HG02981 (cell line): ENCODE results near the gene NT5M.

Experiments
- ATAC-seq: cut with Tn5 transposase; IDR thresholded peaks from one replicate; pipeline ENCODE4 v1.9.1; 2021; ENCODE audit warnings: mild to moderate bottlenecking, moderate library complexity; ENCODE audit not compliant: unreplicated experiment

The NT5M gene

DNA sequence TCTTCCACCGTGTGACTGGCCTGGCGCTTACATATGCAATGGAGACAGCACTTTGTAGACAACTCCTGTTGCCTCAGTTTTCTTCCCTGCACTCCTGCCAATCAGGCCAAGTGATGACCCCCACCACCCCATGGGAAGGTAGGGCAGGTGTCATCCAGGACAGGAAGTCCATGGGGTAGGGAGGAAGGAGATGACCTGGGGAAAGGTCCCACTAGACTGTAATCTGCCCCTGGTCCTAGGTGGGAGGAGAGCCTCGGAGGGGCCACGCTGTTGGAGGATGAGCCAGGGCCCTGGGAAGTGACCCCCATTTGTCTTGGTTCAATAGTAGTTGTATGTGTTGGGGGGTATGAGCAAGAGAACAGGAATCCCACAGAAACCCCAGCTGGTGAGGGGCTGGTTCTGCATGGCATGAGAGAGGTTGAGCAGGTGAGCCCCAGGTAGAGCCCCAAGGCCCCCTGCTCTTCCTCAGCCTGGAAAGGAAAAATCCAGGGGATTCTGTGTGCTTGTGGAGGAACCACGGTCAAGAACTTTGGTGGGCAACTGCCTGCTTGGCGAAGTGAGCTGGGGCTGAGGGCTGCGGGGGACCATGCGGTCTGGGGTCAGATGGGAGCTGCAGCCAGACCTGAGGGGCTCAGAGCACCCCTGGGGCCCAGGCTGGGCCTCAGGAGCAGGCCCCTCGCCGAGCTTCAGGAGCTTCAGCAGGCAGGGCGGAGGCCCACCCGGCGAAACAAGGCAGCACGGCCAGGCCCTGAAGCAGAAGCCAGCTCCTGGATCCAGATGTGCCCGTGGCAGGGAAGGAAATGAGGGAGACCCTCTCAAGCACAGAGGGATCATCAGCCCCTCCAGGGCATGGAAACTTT, 50.7 kb downstream of the NT5M start:
- ATAC-seq, result no peak

DNA sequence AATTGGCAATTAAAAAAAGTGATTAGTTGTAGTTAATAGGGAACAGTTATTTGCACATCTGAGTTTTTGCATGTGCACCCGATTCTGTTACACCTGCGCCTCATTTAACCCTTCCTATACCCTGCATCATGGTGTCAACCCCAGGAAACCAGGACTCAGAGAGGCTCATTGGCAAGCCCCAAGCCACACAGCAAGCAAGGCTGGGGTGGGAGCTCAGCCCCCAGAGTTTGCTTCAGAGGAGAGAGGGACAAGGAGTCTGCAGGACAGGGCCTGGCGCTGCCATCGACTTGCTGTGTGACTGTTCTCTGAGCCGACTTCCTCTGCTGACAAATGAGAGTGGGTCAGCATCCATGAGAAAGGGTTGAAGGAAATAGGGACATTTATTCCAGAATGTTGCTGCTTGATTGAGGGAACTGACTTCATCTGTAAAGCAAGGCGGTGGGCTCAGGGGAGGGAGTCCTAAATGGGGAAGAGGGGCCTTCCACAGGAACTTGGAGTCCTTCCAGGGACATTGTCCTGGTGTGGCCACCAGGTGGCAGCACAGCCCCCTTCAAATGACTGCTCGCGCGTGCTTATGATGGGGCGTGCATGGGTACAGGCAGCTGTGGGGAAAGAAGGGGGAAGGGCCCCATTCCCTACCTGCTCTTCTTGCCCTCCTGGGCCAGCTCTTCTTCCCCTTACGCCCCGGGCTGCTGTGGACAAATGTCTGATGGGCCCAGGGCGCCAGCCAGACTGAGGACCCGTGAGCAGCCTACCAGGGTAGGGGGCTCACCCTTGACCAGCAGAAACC, 51.6 kb downstream of the NT5M start:
- ATAC-seq, result no peak

DNA sequence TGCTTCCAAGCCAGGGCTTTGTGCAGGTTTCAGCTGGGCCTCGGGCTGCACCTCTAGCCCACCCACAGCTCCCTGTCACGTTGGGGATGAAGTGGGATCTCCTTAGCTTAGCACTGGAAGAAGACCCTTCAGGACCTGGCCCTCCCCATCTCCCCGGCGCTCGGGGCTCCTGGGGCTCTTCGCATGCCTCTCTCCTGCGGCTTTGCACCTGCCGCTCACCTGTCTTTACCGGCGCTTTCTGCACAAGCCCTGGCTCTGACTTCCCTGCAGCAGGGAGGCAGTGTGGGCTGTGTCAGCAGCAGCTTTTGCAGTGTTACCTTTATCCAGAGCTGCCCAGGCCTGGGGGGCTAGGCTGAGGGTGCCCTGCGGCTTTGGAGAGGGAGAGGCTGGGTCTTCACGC, 52.3 kb downstream of the NT5M start:
- ATAC-seq, result no peak

DNA sequence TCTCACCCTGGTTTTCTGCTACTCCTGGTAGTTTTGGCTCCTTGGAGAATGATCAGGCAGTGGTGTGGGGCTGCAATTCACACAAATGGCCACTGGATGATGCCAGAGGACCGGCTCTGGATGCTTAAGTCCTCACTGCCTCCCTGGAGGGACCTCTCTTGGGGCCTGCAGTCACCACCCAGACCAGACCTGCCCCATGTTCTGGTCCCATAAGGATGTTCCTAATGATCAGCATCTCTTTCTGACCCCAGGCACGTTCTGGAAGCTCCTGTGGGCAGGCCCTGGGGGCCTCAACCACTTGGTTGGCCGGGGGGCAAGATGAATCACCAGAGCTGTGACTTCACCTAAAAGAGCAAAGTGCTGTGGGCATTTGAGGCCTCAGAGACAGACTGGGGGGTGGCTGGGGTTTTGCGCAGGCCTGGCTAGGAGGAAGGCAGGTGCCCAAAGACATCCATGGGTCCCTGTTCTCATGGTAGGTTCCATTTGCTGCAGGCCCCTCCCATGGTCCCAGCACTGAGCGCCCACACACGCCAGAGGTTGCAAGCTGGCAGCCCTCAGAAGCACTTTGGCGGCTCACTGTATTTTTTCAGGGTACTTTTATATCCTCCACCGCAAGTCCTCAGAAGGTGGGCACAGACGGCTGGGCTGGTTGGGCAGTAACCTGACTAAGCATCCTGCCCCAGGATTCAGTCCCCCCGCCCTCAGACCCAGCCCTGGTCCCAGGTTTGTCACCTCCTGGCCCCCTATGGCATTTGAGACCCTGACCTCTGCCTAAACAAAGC, 53.2 kb downstream of the NT5M start:
- no peak for ATAC-seq

DNA sequence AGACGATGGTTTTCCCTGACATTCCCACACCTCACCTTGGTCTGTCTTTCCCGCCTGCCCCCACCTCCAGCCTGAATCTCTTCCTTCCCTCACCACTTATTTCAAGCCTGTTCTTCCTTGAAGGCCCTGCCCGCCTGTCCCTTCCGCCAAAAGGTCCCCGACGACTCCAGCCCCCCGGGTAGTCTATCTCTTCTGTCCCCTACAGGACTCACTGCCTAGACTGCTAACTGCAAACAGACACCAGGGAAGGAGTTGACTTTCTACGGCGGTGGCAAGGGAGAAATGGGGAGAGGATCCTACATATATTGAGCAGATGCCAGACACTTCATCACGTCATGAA, 53.7 kb downstream of the NT5M start:
- ATAC-seq, result no peak

DNA sequence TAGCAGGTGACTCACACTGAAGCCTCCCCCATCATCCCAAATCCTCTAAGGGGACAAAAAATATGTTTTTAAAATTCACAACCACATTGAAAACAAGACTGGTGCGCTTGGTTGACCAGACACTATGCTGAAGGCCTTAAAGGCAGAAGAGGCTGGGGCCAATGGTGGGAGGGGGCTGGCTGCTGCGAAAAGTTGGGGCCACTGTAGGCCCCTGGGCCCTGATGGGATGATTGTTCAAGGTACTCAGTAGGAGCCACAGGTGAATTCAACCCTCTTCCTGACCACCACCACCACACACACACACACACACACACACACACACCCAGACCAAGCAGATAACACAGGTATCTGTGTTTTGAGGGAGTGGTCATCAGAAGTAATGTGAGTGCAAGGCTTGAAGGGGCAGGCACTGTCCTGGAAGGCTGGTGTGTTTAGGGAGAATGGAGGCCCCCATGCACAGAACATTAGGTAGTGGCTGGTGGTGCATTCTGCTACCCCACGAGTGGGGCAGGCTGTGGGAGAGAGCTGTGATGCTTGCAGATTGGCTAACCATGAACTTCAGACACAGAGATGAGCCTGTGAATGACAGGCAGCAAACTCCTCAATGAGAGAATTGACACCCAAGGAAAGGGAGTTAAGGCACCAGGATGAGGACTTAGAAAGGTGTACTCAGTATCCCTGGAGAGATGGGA, 55.0 kb downstream of the NT5M start:
- ATAC-seq, result no peak

DNA sequence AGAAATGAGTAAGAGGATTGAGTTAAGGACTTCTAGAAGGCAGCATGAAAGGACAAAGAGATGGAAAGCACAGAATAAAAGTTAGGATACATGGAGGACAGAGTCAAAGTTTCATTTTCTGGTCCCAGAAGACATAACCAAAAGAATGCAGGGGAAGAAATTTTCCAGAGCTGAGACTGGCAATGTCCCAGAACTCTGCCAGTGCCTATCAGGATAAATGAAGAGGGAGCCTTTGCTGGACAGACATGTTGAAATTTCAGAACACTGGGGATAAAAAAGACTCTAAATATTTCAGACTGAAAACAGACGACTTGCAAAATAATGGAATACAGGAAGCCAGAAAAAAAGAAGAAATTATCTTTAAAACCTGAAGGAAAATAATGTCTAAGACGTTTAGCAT, 55.7 kb downstream of the NT5M start:
- no peak for ATAC-seq

DNA sequence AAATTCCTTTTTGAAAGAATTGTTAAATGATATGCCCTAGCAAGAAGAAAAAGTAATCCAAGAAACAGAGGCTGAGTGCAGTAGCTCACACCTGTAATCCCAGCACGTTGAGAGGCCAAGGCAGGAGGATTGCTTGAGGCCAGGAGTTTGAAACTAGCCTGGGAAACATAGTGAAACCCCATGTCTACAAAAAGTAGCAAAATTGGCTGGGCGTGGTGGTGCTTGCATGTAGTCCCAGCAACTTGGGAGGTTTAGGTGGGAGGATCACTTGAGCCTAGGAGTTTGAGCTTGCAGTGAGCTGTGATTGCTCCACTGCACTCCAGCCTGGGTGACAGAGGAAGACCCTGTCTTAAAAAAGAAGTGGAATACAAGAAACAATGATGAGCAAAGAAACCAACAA, 56.1 kb downstream of the NT5M start:
- ATAC-seq, result no peak

DNA sequence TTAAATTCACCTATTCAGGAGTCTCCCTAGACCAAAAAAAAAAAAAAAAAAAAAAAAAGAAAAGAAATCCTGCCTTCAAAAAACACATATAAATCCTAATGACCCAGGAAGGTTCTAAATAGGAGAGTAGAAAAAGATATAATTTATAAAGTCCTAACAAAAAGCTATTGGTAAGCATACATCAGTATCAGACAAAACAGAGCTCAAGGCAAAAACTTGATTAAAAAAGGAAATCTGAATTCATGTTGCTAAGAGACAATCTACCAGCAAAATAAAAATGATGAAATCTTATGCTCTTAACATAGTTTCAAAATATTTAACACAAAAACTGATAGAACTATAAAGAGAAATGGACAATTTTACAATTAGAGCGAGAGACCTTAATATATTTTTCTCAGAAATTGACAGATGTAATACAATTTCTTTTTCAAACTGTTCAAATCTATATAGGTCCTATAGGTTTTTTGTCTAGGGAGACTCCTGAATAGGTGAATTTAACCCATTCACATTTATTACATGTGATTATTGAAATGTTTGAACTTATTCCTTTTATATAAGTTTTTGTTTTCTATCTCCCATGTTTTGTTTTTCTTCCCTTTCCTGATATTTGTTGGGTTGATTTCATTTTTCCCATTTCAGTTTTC, 57.0 kb downstream of the NT5M start:
- ATAC-seq, result no peak

DNA sequence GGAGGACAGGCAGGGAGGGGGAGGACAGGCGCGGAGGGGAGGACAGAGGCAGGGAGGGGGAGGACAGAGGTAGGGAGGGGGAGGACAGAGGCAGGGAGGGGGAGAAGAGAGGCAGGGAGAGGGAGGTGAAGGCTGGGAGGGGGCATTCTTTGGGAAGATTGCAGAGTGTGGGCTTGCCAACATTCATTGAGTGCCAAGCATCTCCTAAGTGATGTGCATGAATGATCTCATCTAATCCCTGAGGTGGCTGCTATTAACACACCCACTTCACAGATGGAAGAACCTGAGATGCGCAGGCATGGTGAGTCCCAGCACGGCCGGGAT, 58.3 kb downstream of the NT5M start:
- ATAC-seq, result no peak

DNA sequence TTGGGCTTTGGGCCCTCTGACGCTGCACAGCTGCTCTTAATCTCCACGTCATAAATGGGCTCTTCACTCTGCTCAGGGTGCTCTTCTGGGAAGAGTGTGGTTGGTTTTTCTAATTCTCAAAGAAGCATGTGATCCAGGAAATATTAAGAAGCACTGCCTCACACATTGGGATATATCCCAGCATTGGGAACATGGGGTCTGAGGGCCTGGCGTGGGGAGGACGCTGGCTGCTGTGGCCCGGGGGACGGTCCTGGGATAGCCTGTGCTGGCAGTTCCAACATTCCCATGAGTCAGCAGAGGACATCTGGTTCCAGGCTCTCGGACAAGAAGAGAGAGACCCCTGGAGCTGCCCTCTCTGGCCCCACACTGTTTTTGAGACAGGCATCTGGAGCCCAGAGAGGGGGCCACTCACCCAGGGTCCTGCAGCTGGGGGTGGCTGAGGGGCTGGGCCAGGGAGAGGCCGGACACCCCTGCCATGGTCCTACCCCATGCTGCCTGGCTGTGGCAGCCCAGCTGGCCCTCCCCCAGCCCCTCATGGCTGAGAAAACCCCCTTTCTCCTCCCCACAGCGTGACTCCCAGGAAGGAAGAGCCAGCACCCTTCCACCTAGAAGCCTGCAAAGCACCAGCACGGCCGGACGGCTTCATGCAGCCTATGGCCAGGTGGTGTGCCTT, 58.8 kb downstream of the NT5M start:
- ATAC-seq, result no peak

DNA sequence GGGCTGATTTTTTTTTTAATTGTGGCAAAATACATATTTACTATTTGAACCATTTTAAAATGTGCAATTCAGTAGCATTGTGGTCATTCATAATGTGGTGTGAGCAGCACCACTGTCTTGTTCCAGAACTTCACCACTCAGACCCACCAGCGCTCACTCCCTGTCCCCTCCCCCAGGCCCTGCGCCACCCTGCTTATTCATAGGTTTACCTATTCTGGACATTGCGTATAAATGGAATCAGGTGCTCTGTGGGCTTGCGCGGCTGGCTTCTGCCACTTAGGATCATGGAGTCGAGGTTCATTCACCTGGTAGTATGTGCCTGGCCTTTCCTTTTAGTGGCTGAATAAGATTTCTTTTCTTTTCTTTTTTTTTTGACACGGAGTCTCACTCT, 59.4 kb downstream of the NT5M start:
- ATAC-seq, result no peak

DNA sequence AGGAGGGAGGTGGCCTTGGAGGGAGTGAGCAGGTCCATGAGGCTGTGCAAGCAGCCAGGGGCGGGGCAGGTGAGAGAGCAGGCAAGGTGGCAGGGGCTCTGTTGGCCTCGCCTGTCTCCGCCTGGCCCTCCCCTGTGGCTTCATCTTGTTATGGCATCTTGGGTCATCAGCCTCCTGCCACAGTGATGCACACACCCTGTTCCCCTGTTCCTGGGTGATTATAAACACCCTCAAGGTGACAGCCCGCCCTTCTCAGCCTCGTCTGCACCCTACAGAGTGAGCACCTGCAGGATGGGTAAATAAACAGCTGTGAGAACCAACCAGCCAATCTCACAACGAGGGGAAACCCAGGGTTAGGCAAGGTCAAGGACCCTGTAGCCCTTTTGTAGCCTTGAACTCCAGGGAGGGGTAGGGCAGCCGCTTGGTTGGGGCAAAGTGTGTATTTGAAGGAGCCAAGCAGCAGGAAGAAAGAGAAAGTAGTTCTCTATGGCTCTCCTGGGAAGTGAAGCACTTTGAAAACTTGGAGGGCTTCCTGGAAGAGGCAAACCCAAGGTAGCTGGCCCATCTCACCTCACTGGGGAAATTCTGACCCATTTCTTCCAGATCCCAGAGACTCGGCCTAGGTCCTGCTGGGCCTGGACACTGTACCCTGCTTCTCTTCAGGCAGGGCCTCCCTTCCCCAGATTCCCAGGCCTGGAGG, 60.6 kb downstream of the NT5M start:
- no peak for ATAC-seq

DNA sequence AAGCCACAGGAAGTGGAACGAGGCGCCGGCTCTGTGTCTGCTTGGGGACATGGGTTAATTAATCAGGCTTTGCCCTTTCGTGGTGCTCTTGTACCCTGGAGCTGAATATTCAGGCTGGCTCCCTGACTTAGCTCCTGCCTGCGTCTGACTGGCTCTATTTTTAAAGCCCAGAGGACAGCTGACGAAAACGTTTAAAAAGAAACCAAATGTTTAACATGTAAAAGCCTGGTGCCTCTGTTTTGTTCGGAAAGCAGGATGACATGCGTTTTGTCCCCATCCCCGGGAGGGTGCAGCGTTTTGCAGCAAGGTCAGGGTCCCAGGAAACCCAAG, 61.1 kb downstream of the NT5M start:
- no peak for ATAC-seq

DNA sequence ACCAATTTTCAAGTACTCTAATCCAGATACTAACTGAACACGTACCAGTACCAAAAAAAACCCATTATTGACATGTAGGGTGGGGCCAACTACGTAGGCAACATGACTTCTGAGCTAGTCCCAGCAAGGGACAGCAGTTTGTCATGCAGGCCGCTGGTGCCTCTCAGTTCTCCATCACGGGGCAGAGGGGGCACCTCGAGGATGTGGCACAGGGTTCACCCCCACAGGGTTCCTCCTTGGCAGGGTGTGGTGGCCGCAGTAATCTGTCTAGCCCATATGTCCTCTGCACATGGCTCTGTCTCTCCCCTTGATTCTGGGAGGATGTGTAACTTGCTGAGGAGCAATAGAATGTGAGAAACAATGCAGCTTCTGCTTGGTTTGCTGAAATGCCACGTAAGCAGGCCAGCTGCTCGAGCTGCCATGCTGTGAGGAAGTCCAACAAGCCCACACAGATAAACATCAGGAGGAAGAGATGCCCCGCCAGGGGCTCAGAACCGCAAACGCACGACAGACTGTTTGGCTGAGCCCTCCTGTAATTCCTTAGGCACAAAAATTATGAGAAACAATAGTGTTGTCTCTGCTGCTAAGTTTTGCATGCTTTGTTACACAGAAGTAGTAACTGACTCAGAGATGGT, 62.4 kb downstream of the NT5M start:
- no peak for ATAC-seq

DNA sequence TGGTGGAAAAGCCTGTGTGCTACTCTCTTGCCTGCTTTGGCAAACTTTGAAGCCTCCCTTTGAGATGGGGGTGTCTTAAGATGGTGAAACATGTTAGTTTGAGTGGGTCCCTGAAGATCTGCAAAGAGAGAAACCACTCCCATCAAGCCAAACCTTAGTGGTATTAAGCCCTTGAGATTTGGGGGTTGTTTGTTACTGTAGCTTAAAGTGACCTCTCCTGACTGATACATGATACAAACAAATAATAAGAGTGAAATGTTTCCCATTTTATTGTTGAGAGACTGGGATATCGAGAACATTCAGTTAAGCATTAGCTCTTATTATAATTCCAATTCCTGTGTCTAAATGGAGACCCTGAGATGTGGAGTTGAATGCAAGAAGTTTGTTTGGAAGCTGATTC, 63.1 kb downstream of the NT5M start:
- no peak for ATAC-seq

DNA sequence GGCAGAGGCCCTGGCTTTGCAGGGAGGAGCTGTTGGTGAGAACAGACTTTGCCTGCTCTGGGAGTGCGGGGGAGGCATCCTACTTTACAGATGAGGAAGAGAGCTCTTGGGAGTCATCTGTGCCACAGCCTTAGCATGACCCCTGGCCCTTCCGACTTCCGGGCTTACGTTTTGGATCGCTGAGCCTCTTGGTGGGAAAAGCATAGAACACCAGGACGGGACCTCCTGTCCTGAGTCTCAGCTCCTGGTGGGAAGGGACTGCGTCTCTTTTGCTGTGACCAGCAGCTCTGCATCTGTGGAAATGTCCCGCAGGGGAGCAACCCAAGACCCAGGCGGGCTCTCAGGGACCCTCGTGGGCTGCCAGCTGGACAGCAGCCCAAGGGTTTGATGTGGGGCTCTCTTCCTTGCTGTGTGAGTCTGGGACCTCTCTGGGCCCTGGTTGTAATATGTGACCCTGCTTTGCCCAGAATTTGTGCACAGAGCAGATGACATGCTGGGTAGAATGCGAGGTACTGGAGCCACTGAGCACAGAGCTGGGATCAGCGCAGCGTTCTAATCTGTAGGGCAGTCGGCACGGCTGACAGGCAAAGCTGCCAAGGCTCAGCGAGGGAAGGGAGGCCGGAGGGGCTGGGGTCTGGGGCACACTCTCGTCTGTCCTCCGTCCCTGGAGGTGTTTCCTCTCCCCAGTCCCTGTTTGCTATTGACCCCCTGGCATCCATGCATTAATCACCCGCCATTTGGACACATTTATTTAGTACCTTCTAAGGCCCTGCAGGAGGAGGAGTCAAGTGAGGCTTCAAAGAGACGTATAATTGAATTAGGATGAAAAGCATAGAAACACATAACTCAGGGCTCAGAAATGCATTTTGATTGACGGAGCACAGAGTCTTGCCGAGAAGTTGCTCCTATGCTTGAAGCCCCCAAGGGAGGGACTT, 64.0 kb downstream of the NT5M start:
- no peak for ATAC-seq

DNA sequence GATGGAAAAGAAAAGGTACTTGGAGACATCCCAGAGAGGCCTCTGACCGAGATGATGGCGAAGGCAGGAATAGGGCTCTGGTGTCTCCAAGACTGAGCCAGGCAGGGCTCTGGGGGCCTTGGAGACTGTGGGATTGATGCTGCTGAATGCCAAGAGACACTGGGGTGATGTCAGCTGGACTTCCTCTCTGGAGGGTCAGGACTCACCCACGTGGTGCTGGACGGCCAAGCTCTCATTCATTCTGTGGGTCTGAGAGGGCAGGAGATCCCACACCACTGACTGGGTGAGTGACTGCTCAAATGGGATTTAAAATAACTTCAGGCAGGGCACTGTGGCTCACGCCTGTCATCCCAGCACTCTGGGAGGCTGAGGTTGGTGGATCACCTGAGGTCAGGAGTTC, 64.8 kb downstream of the NT5M start:
- no peak for ATAC-seq
